ENCODE data around the gene STOX2.

DNA sequence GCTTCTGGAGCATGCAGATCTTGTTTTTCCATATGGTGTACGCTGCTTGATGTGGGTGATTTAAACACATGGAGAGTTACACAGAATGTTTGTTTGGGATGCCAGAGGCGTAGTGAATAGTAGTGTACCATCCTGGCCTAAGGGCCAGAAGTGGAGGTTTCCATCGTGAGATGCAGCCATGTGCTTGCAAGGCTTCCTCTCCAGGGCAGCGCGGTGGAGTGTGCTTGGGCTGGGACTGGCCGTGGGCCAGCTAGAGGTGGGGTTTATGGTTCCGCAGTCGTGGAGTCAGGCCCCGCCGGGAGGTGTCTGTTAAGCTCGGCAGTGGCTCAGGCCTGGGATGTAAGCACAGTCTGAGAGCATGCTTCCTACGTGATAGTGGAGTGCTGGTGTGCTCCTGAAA is 14.0 kb downstream of the STOX2 start:
- TF ChIP-seq EZH2 (IDR thresholded peaks at IDR 0.05; ENCODE audit: insufficient read depth, poor library complexity, severe bottlenecking) (no peak), EZH2phosphoT487 (IDR thresholded peaks at IDR 0.05; ENCODE audit: insufficient read depth, low read depth) (no peak)
